Activated CD4-positive, alpha-beta T cell treated with anti-CD3 and anti-CD28 coated beads, Interleukin-2, amount 50 U/mL, for 24 hours (primary cell): ENCODE data around the gene PPARGC1A.

ENCODE experiments used
- DNase-seq, 2 donors: peaks; one replicate each; pipeline ENCODE4 v3.0.0-alpha.2; 2020; ENCODE audit warnings: low read depth in 1 of 2, low spot score in 1 of 2

The PPARGC1A gene

GRCh38 chr4:23909671-23910070, 19.8 kb upstream of the PPARGC1A start:
- DNase-seq: no peak

- no peak for DNase-seq
Measured at GRCh38 chr4:23906839-23907238, 17.0 kb upstream of the PPARGC1A start.

- no peak for DNase-seq
Measured at GRCh38 chr4:23904639-23905071, 14.8 kb upstream of the PPARGC1A start.

GRCh38 chr4:23903859-23904438, 14.1 kb upstream of the PPARGC1A start:
- no peak for DNase-seq

GRCh38 chr4:23902222-23902804, 12.5 kb upstream of the PPARGC1A start:
- no peak for DNase-seq

- DNase-seq: no peak
Measured at GRCh38 chr4:23900636-23901035, 10.8 kb upstream of the PPARGC1A start.

- DNase-seq: no peak
Measured at GRCh38 chr4:23899565-23899964, 9.7 kb upstream of the PPARGC1A start.

GRCh38 chr4:23897564-23898109, 7.8 kb upstream of the PPARGC1A start:
- no peak for DNase-seq

GRCh38 chr4:23894021-23894420, 4.2 kb upstream of the PPARGC1A start:
- DNase-seq: no peak

- no peak for DNase-seq
Measured at GRCh38 chr4:23891064-23891421, 1.2 kb upstream of the PPARGC1A start.

- DNase-seq: no peak
Measured at GRCh38 chr4:23890369-23891063, 669 bp upstream of the PPARGC1A start.

GRCh38 chr4:23889391-23889790, 456 bp downstream of the PPARGC1A start:
- no peak for DNase-seq

- DNase-seq: no peak
Measured at GRCh38 chr4:23888421-23889319, 1.2 kb downstream of the PPARGC1A start.

- DNase-seq: no peak
Measured at GRCh38 chr4:23887989-23888388, 1.9 kb downstream of the PPARGC1A start.

- DNase-seq: no peak
Measured at GRCh38 chr4:23887173-23887572, 2.7 kb downstream of the PPARGC1A start.

- no peak for DNase-seq
Measured at GRCh38 chr4:23885943-23886590, 3.8 kb downstream of the PPARGC1A start.

GRCh38 chr4:23884741-23885140, 5.1 kb downstream of the PPARGC1A start:
- no peak for DNase-seq

- no peak for DNase-seq
Measured at GRCh38 chr4:23884261-23884660, 5.6 kb downstream of the PPARGC1A start.

- DNase-seq: no peak
Measured at GRCh38 chr4:23882976-23883531, 6.8 kb downstream of the PPARGC1A start.

GRCh38 chr4:23881674-23882337, 8.0 kb downstream of the PPARGC1A start:
- DNase-seq: no peak
